ENCODE results near the gene TENM4.

DNA sequence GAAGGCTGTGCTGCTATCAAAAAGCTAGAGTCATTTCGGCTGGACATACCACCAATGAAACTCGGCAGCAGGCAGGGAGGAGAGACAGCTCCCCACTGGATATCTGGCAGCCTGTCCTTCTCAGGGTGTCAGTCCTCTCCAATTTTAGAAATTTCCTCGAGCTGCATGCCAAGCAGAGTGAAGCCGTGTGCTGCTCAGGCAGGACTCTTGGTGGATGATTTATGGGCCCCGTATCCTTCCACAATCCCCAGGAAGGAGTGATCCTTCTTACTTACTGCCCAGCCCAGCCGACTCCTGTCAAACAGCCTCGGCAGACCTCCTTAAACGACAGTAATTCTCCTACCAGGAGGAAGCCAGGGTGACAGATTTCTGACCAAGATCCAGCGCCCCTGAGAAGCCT is 410.4 kb downstream of the TENM4 start:
- TF ChIP-seq EZH2phosphoT487 (IDR thresholded peaks at IDR 0.05; ENCODE audit: borderline replicate concordance, low read length) (no peak), CTCF (IDR thresholded peaks at IDR 0.05; ENCODE audit: low read depth, low read length, poor library complexity, severe bottlenecking) (no peak)

All from DOHH2 (cell line).